GM23338 (cell line): Measurements from ENCODE around the gene GET4. TPM values are rescaled to one million over a fixed set of nuclear protein-coding genes. Genes with fewer than 3 reads are reported as not detected.

Experiments
- ATAC-seq: fragments of 200-7000 bp; cut with Tn5 transposase; 3 replicates; pipeline ENCODE4 v1.9.1; 2020
- DNase-seq: peaks from one replicate; pipeline ENCODE4 v3.0.0-alpha.2; 2015; ENCODE audit warnings: low spot score
- H2AFZ ChIP-seq: fragments of 200-600 bp; sonication (generic); 2 replicates; pipeline ENCODE4 v1.8.0; 2016; ENCODE audit warnings: antibody characterized with exemption, mild to moderate bottlenecking, moderate library complexity
- H3F3A ChIP-seq: fragments of 200-600 bp; sonication (generic); replicated peaks from 2 replicates; pipeline ENCODE4 v1.8.0; 2017; ENCODE audit warnings: antibody characterized with exemption, mixed run types, low read depth
- H3K27ac ChIP-seq: fragments of 200-600 bp; sonication (generic); 2 replicates; pipeline ENCODE4 v1.6.1; 2016; ENCODE audit warnings: low read depth
- H3K27me3 ChIP-seq: fragments of 200-600 bp; sonication (generic); 2 replicates; pipeline ENCODE4 v1.8.0; 2016; ENCODE audit warnings: mild to moderate bottlenecking, mixed run types, moderate library complexity; ENCODE audit not compliant: insufficient read depth
- H3K36me3 ChIP-seq: fragments of 200-600 bp; sonication (generic); 2 replicates; pipeline ENCODE4 v1.8.0; 2016; ENCODE audit warnings: mild to moderate bottlenecking; ENCODE audit not compliant: insufficient read depth
- H3K4me1 ChIP-seq: fragments of 200-600 bp; sonication (generic); 2 replicates; pipeline ENCODE4 v1.8.0; 2016; ENCODE audit warnings: mild to moderate bottlenecking, moderate library complexity; ENCODE audit not compliant: insufficient read depth
- H3K4me2 ChIP-seq: fragments of 200-600 bp; sonication (generic); 2 replicates; pipeline ENCODE4 v1.7.1; 2017; ENCODE audit warnings: mixed run types
- H3K4me3 ChIP-seq: fragments of 200-600 bp; sonication (generic); 2 replicates; pipeline ENCODE4 v1.6.1; 2016; ENCODE audit warnings: mixed run types
- H3K79me2 ChIP-seq: fragments of 200-600 bp; sonication (generic); replicated peaks from 2 replicates; pipeline ENCODE4 v1.8.0; 2017; ENCODE audit warnings: mild to moderate bottlenecking; ENCODE audit not compliant: insufficient read depth
- H3K9me2 ChIP-seq: fragments of 200-600 bp; sonication (generic); 2 replicates; pipeline ENCODE4 v1.8.0; 2017; ENCODE audit not compliant: insufficient read depth
- H4K20me1 ChIP-seq: fragments of 200-600 bp; sonication (generic); replicated peaks from 2 replicates; pipeline ENCODE4 v1.8.0; 2017; ENCODE audit warnings: mild to moderate bottlenecking; ENCODE audit not compliant: insufficient read depth
- H3K27ac Mint-ChIP-seq: 2 replicates; pipeline ENCODE4 v1.8.0; 2020; ENCODE audit warnings: inconsistent platforms, mild to moderate bottlenecking, moderate library complexity, mixed read lengths
- H3K27me3 Mint-ChIP-seq: 3 replicates; pipeline ENCODE4 v1.8.0; 2022; ENCODE audit warnings: low read depth, mild to moderate bottlenecking, moderate library complexity, mixed read lengths, inconsistent platforms; ENCODE audit not compliant: insufficient read depth, poor library complexity
- H3K36me3 Mint-ChIP-seq: 3 replicates; pipeline ENCODE4 v1.8.0; 2021; ENCODE audit warnings: low read depth, mild to moderate bottlenecking, inconsistent platforms, moderate library complexity, mixed read lengths
- H3K4me1 Mint-ChIP-seq: 3 replicates; pipeline ENCODE4 v1.8.0; 2020; ENCODE audit warnings: mild to moderate bottlenecking, inconsistent platforms, mixed read lengths
- H3K4me3 Mint-ChIP-seq: 3 replicates; pipeline ENCODE4 v1.8.0; 2021; ENCODE audit warnings: moderate library complexity, mild to moderate bottlenecking, inconsistent platforms, mixed read lengths
- H3K9me3 Mint-ChIP-seq: 3 replicates; pipeline ENCODE4 v1.8.0; 2020; ENCODE audit warnings: moderate library complexity, mild to moderate bottlenecking, inconsistent platforms, mixed read lengths
- EZH2 ChIP-seq: fragments of 200-600 bp; sonication (generic); IDR thresholded peaks from one replicate; pipeline ENCODE4 v1.8.0; 2017; ENCODE audit warnings: antibody characterized with exemption, mild to moderate bottlenecking, low read depth; ENCODE audit not compliant: unreplicated experiment
- JUNB ChIP-seq: IDR thresholded peaks from one replicate; pipeline ENCODE4 v1.6.1; 2016; ENCODE audit warnings: antibody characterized with exemption; ENCODE audit not compliant: unreplicated experiment
- NANOG ChIP-seq: IDR thresholded peaks from 2 replicates; pipeline ENCODE4 v1.6.1; 2016; ENCODE audit warnings: antibody characterized with exemption, borderline replicate concordance
- POLR2AphosphoS5 ChIP-seq: IDR thresholded peaks from 2 replicates; pipeline ENCODE4 v1.6.1; 2016; ENCODE audit warnings: antibody characterized with exemption, low read depth
- REST ChIP-seq: IDR thresholded peaks from one replicate; pipeline ENCODE4 v1.6.1; 2018; ENCODE audit warnings: antibody characterized with exemption; ENCODE audit not compliant: unreplicated experiment
- STAT1 ChIP-seq: IDR thresholded peaks from one replicate; pipeline ENCODE4 v1.6.1; 2016; ENCODE audit warnings: antibody characterized with exemption; ENCODE audit not compliant: unreplicated experiment
- ZNF114 ChIP-seq: fragments of 250-450 bp; sonication (Bioruptor Pico); IDR thresholded peaks from 2 replicates; pipeline ENCODE4 v1.5.0; 2020; ENCODE audit warnings: mild to moderate bottlenecking, moderate library complexity
- ZNF331 ChIP-seq: fragments of 250-450 bp; sonication (Bioruptor Pico); IDR thresholded peaks from 2 replicates; pipeline ENCODE4 v1.5.0; 2020; ENCODE audit warnings: low read depth, mild to moderate bottlenecking, moderate library complexity
- ZNF462 ChIP-seq: fragments of 250-450 bp; sonication (Bioruptor Pico); IDR thresholded peaks from 2 replicates; pipeline ENCODE4 v1.5.0; 2020; ENCODE audit warnings: mild to moderate bottlenecking, moderate library complexity
- polyA plus RNA-seq: library from polyadenylated mRNA; unstranded; fragments of >200 nt; fragmentation: Nextera tagmentation; extraction: Ambion mirVana; gene quantifications from 2 replicates; pipeline ENCODE4 v1.2.1, GENCODE V29; 2016
- total RNA-seq: library from RNA; depleted of rRNA; stranded (reverse); fragments of >200 nt; shearing (Covaris generic); gene quantifications from 2 replicates; pipeline ENCODE4 v1.2.3, GENCODE V29; 2014

Gene GET4
- total and polyA plus RNA-seq, 2 experiments from 2014 or later, result 48.0 to 79.1 TPM

- H3K27ac ChIP-seq, result no peak overlapping the region
- no peak overlapping the region for H2AFZ ChIP-seq
- peaks cover 21% of the 10 kb centered on the region for H4K20me1 ChIP-seq
- H3K4me1 ChIP-seq, result no peaks in the 10 kb centered on the region
- no peaks in the 10 kb centered on the region for H3K4me1 Mint-ChIP-seq
- no peaks in the 10 kb centered on the region for H3K9me2 ChIP-seq
- no peak overlapping the region for H3K4me2 ChIP-seq
- 0 out of 2 replicates have a peak, but pooled peaks cover 2% of the 10 kb centered on the region for H3F3A ChIP-seq
- peaks cover 17% of the 10 kb centered on the region for H3K27me3 Mint-ChIP-seq
- no peaks in the 10 kb centered on the region for H3K27me3 ChIP-seq
- DNase-seq (no peak), ATAC-seq (no peak)
- TF ChIP-seq POLR2AphosphoS5, result no peak
- TF ChIP-seq JUNB, result no peak
- no peak for TF ChIP-seq ZNF114 (CRISPR knock-in tag)
- peaks cover 22% of the 10 kb centered on the region for H3K36me3 ChIP-seq
- H3K36me3 Mint-ChIP-seq, result peaks cover 79% of the 10 kb centered on the region
- H3K79me2 ChIP-seq, result peaks cover 66% of the 10 kb centered on the region
- H3K4me3 ChIP-seq, result no peak overlapping the region
- H3K27ac Mint-ChIP-seq, result no peak overlapping the region
- H3K9me3 Mint-ChIP-seq, result no peaks in the 10 kb centered on the region
- H3K4me3 Mint-ChIP-seq, result no peak overlapping the region
These were observed 33.8 kb upstream of the GET4 start for GRCh38 chr7:842431-843031.

GRCh38 chr7:843230-843629, 33.1 kb upstream of the GET4 start:
- no peaks in the 10 kb centered on the region for H3K27me3 ChIP-seq
- Mint-ChIP-seq H3K4me1 (no peaks in the 10 kb centered on the region), H3K36me3 (peaks cover 82% of the 10 kb centered on the region), H3K4me3 (no peak overlapping the region), H3K27me3 (peaks cover 17% of the 10 kb centered on the region), H3K9me3 (peaks cover 2% of the 10 kb centered on the region), H3K27ac (no peak overlapping the region)
- no peaks in the 10 kb centered on the region for H3K4me1 ChIP-seq
- no peak for DNase-seq
- ATAC-seq, result no peak
- no peak overlapping the region for H2AFZ ChIP-seq
- no peak overlapping the region for H3K4me3 ChIP-seq
- H3K27ac ChIP-seq, result no peak overlapping the region
- TF ChIP-seq STAT1, result no peak
- TF ChIP-seq JUNB, result no peak
- TF ChIP-seq ZNF462 (CRISPR knock-in tag), result no peak
- TF ChIP-seq NANOG, result no peak
- TF ChIP-seq REST, result no peak
- TF ChIP-seq POLR2AphosphoS5, result no peak
- no peak for TF ChIP-seq ZNF331 (CRISPR knock-in tag)
- TF ChIP-seq EZH2, result no peak
- no peak for TF ChIP-seq ZNF114 (CRISPR knock-in tag)
- H3K79me2 ChIP-seq, result peaks cover 59% of the 10 kb centered on the region
- H3F3A ChIP-seq, result peaks cover 4% of the 10 kb centered on the region; the same call in 1 of the 2 replicates
- H4K20me1 ChIP-seq, result peaks cover 14% of the 10 kb centered on the region
- H3K36me3 ChIP-seq, result peaks cover 23% of the 10 kb centered on the region
- no peaks in the 10 kb centered on the region for H3K9me2 ChIP-seq
- no peak overlapping the region for H3K4me2 ChIP-seq
